Common myeloid progenitor, CD34-positive (primary cell): ENCODE measurements around the gene HNRNPC.
"Not testable (repeated sequence)": the region's sequence is repeated elsewhere in the genome, so short reads cannot be mapped to it uniquely, and the experiment has no call there.

Experiments used
- CTCF ChIA-PET: fragments of 350-600 bp; sonication (Branson Sonifier 250); formaldehyde crosslinking; loops from one replicate; lab custom pipeline; 2021; ENCODE audit warnings: antibody characterized with exemption; lab: Charles Lee
- POLR2A ChIA-PET: fragments of 350-600 bp; sonication (Branson Sonifier 250); formaldehyde crosslinking; loops from one replicate; lab custom pipeline; 2021; ENCODE audit warnings: antibody characterized with exemption; lab: Charles Lee
- DNase-seq, 3 donors: peaks; one replicate each; pipeline versions ENCODE4 v3.0.0 to v3.0.0-alpha.2; 2013
- H3K27ac ChIP-seq, 2 experiments: 1 replicate in 1 of 2; 2 replicates in 1 of 2; pipeline ENCODE4 v1.7.0; 2013; ENCODE audit warnings: inconsistent platforms in 2 of 2, low read length in 2 of 2, mild to moderate bottlenecking in 2 of 2, low read depth in 1 of 2, moderate library complexity in 1 of 2; ENCODE audit not compliant: severe bottlenecking in 2 of 2, insufficient read depth in 1 of 2, poor library complexity in 1 of 2
- H3K27me3 ChIP-seq, 5 experiments: replicated peaks in 2 of 5; 1 replicate in 3 of 5; 2 replicates in 2 of 5; pipeline versions ENCODE4 v1.6.1 to v1.7.0; 2013; ENCODE audit warnings: low read length in 4 of 5, mild to moderate bottlenecking in 2 of 5, moderate library complexity in 2 of 5, inconsistent platforms in 1 of 5; ENCODE audit not compliant: insufficient read depth in 5 of 5, control insufficient read depth in 4 of 5
- H3K36me3 ChIP-seq, 4 experiments: 1 replicate in 2 of 4; 2 replicates in 2 of 4; pipeline versions ENCODE4 v1.6.1 to v1.7.0; 2013; ENCODE audit warnings: low read length in 3 of 4, control low read depth in 1 of 4, mild to moderate bottlenecking in 1 of 4; ENCODE audit not compliant: control insufficient read depth in 4 of 4, insufficient read depth in 4 of 4
- H3K4me1 ChIP-seq, 4 experiments: 1 replicate in 3 of 4; 2 replicates in 1 of 4; pipeline versions ENCODE4 v1.6.1 to v1.7.1; 2013; ENCODE audit warnings: low read length in 3 of 4, mild to moderate bottlenecking in 3 of 4, control low read depth in 1 of 4, inconsistent platforms in 1 of 4, moderate library complexity in 1 of 4; ENCODE audit not compliant: control insufficient read depth in 4 of 4, insufficient read depth in 4 of 4; ENCODE audit errors: control extremely low read depth in 1 of 4
- H3K4me3 ChIP-seq, 7 experiments: 1 replicate in 4 of 7; 2 replicates in 3 of 7; pipeline versions ENCODE4 v1.5.1 to v1.7.0; 2013; ENCODE audit warnings: mild to moderate bottlenecking in 7 of 7, low read length in 6 of 7, moderate library complexity in 6 of 7, inconsistent platforms in 2 of 7, low read depth in 2 of 7, control low read depth in 1 of 7; ENCODE audit not compliant: insufficient read depth in 4 of 7, control insufficient read depth in 1 of 7; ENCODE audit errors: extremely low read depth in 1 of 7
- H3K9me3 ChIP-seq, 5 experiments: 1 replicate in 4 of 5; 2 replicates in 1 of 5; pipeline versions ENCODE4 v1.6.1 to v1.7.1; 2013; ENCODE audit warnings: low read length in 4 of 5, mild to moderate bottlenecking in 2 of 5, inconsistent platforms in 1 of 5, low read depth in 1 of 5, moderate library complexity in 1 of 5; ENCODE audit not compliant: control insufficient read depth in 4 of 5, insufficient read depth in 2 of 5; ENCODE audit errors: control extremely low read depth in 1 of 5
- WGBS: methylation state at CpG from one replicate; pipeline ENCODE4 v1.1.5; 2013; ENCODE audit not compliant: insufficient coverage; 5-methylcytosine and 5-hydroxymethylcytosine counted together

HNRNPC gene

GRCh38 chr14:21212824-21213223, 56.4 kb downstream of the HNRNPC start:
- H3K4me1 ChIP-seq, H3K9me3 ChIP-seq, H3K4me3 ChIP-seq, H3K27me3 ChIP-seq, CTCF ChIA-PET, H3K27ac ChIP-seq, DNase-seq: not testable (repeated sequence)
- POLR2A ChIA-PET = interaction anchor here (0.6 kb wide), 1 partner anchor 26 kb away, joined by 4 read pairs; no protein-coding TSS in a partner anchor
- WGBS = 92% methylated on average over 5 of the region's 8 CpGs
- H3K36me3 ChIP-seq = peaks cover 26 to 91% (median 68%) of the 10 kb centered on the region in 4 experiments

DNA sequence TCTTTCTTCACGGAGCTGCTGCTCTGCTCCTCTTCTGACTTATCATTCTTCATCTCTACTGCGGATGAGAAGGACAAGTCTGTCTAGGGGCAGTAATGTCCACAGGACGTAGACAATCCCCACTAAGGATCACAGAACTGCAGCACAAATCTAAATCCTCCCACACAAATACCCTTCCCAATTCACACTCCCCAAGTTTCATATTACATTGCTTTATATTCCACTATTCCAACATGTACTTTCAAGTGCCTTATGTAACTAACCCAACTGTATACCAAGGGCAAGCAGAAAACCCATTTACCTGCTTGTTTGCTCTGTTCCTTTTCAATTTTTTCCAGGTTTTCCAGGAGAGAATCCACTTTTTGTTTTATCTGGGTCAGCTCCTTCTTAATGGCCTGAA, 57.7 kb downstream of the HNRNPC start:
- no peak for DNase-seq
- H3K9me3 ChIP-seq = no peaks in the 10 kb centered on the region
- H3K27ac ChIP-seq = no peak overlapping the region
- H3K4me3 ChIP-seq = no peak overlapping the region
- ChIA-PET CTCF (no interaction called here), POLR2A (no interaction called here)
- H3K27me3 ChIP-seq = no peaks in the 10 kb centered on the region
- peaks cover 23 to 91% (median 73%) of the 10 kb centered on the region in 4 experiments for H3K36me3 ChIP-seq
- peaks cover 0 to 2% (median 0%) of the 10 kb centered on the region in 4 experiments for H3K4me1 ChIP-seq
- 100% methylated on average over 3 of the region's 3 CpGs for WGBS

DNA sequence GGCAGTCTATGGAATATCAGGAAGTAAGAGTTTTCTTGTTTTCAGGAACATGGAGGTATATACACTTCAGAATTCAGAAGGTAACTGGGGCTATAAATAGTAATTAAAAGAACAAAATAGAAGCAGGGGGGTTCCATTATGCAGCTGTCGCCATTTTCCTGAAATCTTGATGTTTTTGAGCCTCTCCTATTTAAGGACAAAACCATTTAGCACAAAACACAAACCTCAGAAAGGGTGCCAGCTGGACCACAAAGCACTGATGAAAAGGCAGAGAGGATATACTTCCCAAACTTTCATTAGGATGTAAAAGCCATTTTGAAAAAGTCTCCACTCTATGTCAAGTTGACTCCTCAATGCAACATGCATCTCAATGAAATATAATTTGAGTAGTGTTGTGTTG, 59.2 kb downstream of the HNRNPC start:
- CTCF ChIA-PET = interaction anchor here (1.5 to 2.2 kb wide), 2 partner anchors 8 to 10 kb away, joined by 3 to 6 read pairs; no protein-coding TSS in a partner anchor

GRCh38 chr14:21209185-21209584, 60.1 kb downstream of the HNRNPC start:
- POLR2A ChIA-PET = no interaction called here
- Histone ChIP-seq H3K36me3 (peaks cover 19 to 86% (median 64%) of the 10 kb centered on the region in 4 experiments), H3K27me3 (no peaks in the 10 kb centered on the region), H3K4me3 (no peak overlapping the region), H3K4me1 (no peaks in the 10 kb centered on the region), H3K9me3 (no peaks in the 10 kb centered on the region), H3K27ac (no peak overlapping the region)
- no CpG with 5 or more reads among the region's 1 CpG for WGBS
- CTCF ChIA-PET = interaction anchor here (1.1 to 2.2 kb wide), 3 partner anchors 9 to 17 kb away, joined by 3 to 6 read pairs (median 3); no protein-coding TSS in a partner anchor
- DNase-seq = no peak

More for the DNA sequence above, 59.2 kb downstream of the HNRNPC start:
- no peak overlapping the region for H3K27ac ChIP-seq
- POLR2A ChIA-PET = no interaction called here
- no peaks in the 10 kb centered on the region for H3K27me3 ChIP-seq
- WGBS = no CpG with 5 or more reads among the region's 1 CpG
- H3K36me3 ChIP-seq = peaks cover 23 to 87% (median 67%) of the 10 kb centered on the region in 4 experiments
- no peak overlapping the region for H3K4me3 ChIP-seq
- no peaks in the 10 kb centered on the region for H3K9me3 ChIP-seq
- no peak for DNase-seq
- peaks cover 0 to 2% (median 0%) of the 10 kb centered on the region in 4 experiments for H3K4me1 ChIP-seq

DNA sequence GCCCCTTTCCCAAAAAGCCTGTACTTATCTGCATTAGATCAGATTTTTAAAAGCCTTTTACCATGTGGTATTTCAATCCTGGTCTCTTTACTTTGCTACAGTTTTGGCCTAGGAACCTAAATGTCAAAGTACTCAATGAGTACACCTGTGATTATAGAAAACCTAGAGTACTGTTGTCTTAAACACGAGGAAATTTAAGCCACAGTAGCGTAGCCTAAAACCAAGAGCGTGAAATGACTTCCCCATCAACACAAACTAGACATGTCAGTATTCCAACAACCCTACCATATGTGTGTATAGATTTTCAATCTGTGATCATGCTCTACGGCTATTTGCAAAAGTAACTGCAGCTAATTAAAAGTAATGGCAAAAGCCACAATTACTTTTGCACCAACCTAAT, 60.7 kb downstream of the HNRNPC start:
- no peak for DNase-seq
- POLR2A ChIA-PET = no interaction called here
- H3K9me3 ChIP-seq = no peaks in the 10 kb centered on the region
- H3K36me3 ChIP-seq = peaks cover 16 to 82% (median 62%) of the 10 kb centered on the region in 4 experiments
- no peaks in the 10 kb centered on the region for H3K27me3 ChIP-seq
- H3K27ac ChIP-seq = no peak overlapping the region
- H3K4me1 ChIP-seq = no peaks in the 10 kb centered on the region
- H3K4me3 ChIP-seq = no peak overlapping the region
- no CpG with 5 or more reads among the region's 4 CpGs for WGBS
- CTCF ChIA-PET = interaction anchor here (1.1 to 2.2 kb wide), 2 partner anchors 12 to 17 kb away, joined by 3 to 6 read pairs; no protein-coding TSS in a partner anchor

- no peak overlapping the region for H3K4me3 ChIP-seq
- H3K27me3 ChIP-seq = no peaks in the 10 kb centered on the region
- no peaks in the 10 kb centered on the region for H3K4me1 ChIP-seq
- no peaks in the 10 kb centered on the region for H3K9me3 ChIP-seq
- H3K36me3 ChIP-seq = peaks cover 8 to 69% (median 50%) of the 10 kb centered on the region in 4 experiments
- 80% methylated on average over 2 of the region's 4 CpGs for WGBS
- POLR2A ChIA-PET = no interaction called here
- no peak for DNase-seq
- CTCF ChIA-PET = no interaction called here
- no peak overlapping the region for H3K27ac ChIP-seq
Measured at GRCh38 chr14:21206753-21207684, 62.2 kb downstream of the HNRNPC start.
